ENCODE data around the gene CCDC178. TPM values are rescaled to one million over a fixed set of nuclear protein-coding genes. Genes with fewer than 3 reads are reported as not detected.

CCDC178 gene, protein sequence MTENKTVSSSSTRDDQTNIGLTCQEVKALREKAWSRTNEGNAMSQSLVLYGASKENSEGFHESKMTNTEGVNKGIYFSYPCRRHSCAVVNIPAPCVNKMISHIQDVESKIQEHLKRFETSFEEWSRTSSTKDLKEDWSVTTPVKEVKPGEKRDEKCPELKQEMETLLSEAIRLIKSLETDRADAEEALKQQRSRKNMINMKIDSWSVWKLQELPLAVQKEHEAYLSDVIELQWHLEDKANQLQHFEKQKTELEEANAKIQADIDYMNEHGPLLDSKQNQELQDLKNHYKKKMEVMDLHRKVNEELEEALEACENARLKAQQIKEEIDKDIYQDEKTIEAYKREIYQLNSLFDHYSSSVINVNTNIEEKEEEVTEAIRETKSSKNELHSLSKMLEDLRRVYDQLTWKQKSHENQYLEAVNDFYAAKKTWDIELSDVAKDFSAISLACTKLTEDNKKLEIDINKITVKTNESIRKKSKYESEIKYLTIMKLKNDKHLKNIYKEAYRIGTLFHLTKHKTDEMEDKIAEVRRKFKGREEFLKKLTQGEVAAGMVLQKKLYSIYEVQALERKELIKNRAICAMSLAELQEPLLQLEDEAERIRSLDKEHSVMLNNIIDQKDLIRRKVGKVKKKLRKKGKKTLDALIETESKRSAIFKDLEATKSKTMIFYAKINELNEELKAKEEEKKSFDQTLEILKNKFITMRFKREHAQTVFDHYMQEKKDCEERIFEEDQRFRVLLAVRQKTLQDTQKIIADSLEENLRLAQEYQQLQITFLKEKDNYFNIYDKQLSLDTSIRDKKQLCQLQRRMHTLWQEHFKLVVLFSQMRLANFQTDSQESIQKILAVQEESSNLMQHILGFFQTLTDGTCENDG
- total RNA-seq (0.80 and 1.3 TPM in 2 replicates), polyA plus RNA-seq (1.6 TPM in 2 replicates), polyA minus RNA-seq (2.4 and 2.6 TPM in 2 replicates), Bru-seq, nascent RNA (percentile 18 among the genes with signal in this experiment), BruChase-seq, experiment 1, labeled RNA remaining after a 6-hour chase (percentile 13 among the genes with signal in this experiment), BruChase-seq, experiment 2, labeled RNA remaining after a 2-hour chase (percentile 18 among the genes with signal in this experiment)
- 2.0 and 2.1 TPM in 2 replicates for polyA plus RNA-seq (2011; cell fraction: cytosol; rRNA removed)
- 0.53 TPM in 2 replicates for polyA plus RNA-seq (2011; cell fraction: nucleus; rRNA removed)
- 1.8 and 1.9 TPM in 2 replicates for polyA plus RNA-seq (2012)
- polyA minus RNA-seq (2011; cell fraction: cytosol; rRNA and poly(A)+ RNA removed), result not detected
- polyA minus RNA-seq (2011; cell fraction: nucleus; rRNA and poly(A)+ RNA removed), result 0.91 TPM in 1 of 2 replicates, not detected in the other
- long read RNA-seq, partial matches to known transcripts, result 0 of 3 reads
- long read RNA-seq, other reads (novel, unspliced or antisense), result 1 of 3 reads

DNA sequence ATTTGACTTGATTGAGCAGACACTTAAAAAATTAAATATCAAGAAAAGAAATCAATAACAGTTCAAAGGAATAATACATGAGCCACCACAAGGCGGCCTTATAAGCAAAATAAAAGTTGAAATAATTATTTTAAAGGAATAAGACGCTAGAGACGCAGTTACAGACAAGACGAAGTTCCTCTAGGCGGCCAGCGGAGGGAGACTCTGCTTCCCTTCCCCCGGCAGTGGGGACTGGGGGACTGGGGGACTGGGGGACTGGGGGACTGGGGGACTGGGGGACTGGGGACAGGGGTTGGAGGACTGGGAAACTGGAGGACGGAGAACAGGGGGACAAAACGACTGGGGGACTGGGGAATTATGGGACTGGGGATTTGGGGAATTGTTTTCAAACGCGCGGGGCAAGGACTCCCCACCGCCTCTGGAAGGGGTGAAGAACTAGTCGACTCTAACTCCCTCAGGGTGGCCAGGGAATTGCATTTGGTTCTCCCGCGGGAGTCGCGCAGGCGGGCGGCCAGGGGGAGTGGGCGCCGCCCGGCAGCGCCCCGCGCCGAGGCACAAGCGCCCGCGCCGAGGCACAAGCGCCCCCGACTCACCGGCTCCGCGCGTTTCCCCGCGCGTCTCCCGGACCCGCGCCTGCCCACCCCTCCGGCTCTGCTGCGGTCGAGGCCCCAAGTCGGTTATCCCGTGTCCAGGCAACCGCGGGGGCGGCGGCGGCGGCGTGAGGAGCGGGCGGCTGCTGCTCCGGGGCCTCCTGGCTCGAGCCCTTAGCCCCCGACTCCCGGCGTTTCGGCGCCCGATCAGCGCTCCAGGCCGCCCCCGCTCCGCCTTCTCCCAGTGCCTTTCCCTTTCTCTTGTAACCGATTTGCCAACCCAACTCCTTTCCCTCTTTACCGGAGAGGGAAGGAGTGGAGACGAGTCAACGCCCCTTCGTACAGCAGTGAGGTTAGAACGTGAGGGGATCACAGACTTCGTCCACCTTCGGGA lies at the start of gene CCDC178:
TSS of gene CCDC178 (minus strand) at position 662 of the 984 bp plus-strand sequence. CDS start 28,633 bp downstream, outside the sequence.
- peak; percentile 46 for DNase-seq (ENCODE audit: low read depth, low spot score)
- TF ChIP-seq, protein P1, sequence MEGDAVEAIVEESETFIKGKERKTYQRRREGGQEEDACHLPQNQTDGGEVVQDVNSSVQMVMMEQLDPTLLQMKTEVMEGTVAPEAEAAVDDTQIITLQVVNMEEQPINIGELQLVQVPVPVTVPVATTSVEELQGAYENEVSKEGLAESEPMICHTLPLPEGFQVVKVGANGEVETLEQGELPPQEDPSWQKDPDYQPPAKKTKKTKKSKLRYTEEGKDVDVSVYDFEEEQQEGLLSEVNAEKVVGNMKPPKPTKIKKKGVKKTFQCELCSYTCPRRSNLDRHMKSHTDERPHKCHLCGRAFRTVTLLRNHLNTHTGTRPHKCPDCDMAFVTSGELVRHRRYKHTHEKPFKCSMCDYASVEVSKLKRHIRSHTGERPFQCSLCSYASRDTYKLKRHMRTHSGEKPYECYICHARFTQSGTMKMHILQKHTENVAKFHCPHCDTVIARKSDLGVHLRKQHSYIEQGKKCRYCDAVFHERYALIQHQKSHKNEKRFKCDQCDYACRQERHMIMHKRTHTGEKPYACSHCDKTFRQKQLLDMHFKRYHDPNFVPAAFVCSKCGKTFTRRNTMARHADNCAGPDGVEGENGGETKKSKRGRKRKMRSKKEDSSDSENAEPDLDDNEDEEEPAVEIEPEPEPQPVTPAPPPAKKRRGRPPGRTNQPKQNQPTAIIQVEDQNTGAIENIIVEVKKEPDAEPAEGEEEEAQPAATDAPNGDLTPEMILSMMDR (IDR thresholded peaks at IDR 0.05; ENCODE audit: extremely low read depth in 1 of 2, insufficient read depth in 1 of 2, low read depth in 1 of 2, low read length in 2 of 2), result peak; percentile 25 to 59
- TF ChIP-seq POLR2AphosphoS5 (IDR thresholded peaks at IDR 0.05; ENCODE audit: insufficient read depth, low read depth, low read length) (no peak), EZH2 (IDR thresholded peaks at IDR 0.05; ENCODE audit: borderline replicate concordance, low read depth, low read length, severe bottlenecking) (peak; percentile 68)
- CTCF ChIA-PET, result interaction anchor here (1.3 kb wide), 1 partner anchor 321 kb away, joined by 6 read pairs; no protein-coding TSS in a partner anchor

More for the DNA sequence above, at the start of gene CCDC178:
- Histone ChIP-seq H3K4me3 (replicated peaks in 1 of 3; ENCODE audit: insufficient read depth in 1 of 3, low read depth in 1 of 3, low read length in 3 of 3) (peak within 1 kb of the TSS; percentile 37 to 56 (median 45)), H3K9me3 (replicated peaks; ENCODE audit: control insufficient read depth, insufficient read depth, low read length) (no peaks in the 10 kb centered on the region), H3K36me3 (ENCODE audit: control insufficient read depth in 2 of 2, extremely low read depth in 1 of 2, insufficient read depth in 2 of 2, low read length in 2 of 2) (no peaks in the 10 kb centered on the region), H2AFZ (ENCODE audit: low read depth, low read length) (peak within 1 kb of the TSS; percentile 84), H3K79me2 (ENCODE audit: control insufficient read depth, insufficient read depth, low read length) (no peaks in the 10 kb centered on the region), H3K4me1 (ENCODE audit: control insufficient read depth, extremely low read depth, insufficient read depth, low read length) (no peaks in the 10 kb centered on the region), H3K9ac (replicated peaks; ENCODE audit: extremely low read depth, insufficient read depth, low read length) (no peak within 1 kb of the TSS), H3K27ac (ENCODE audit: insufficient read depth, low read depth, low read length) (no peak within 1 kb of the TSS), H3K9me1 (replicated peaks; ENCODE audit: control insufficient read depth, extremely low read depth, insufficient read depth, low read length) (no peaks in the 10 kb centered on the region), H3K4me2 (ENCODE audit: insufficient read depth, low read length) (peak within 1 kb of the TSS; percentile 42), H3K27me3 (ENCODE audit: control insufficient read depth in 2 of 2, insufficient read depth in 2 of 2, low read length in 2 of 2) (peaks cover 8 to 38% of the 10 kb centered on the region in 2 experiments), H4K20me1 (replicated peaks; ENCODE audit: control insufficient read depth, extremely low read depth, insufficient read depth, low read length) (no peaks in the 10 kb centered on the region)
- no TSS peak for BruUV-seq (replicated peaks)
- no peak for FAIRE-seq
- dilution Hi-C loops (cut with MboI; ENCODE audit: extremely low pct_ligation_motif_present, low sequenced_read_pairs), result no loop called here
- POLR2A ChIA-PET, result no interaction called here
- intact Hi-C loops (cut with micrococcal nuclease), result loop anchor here (1.0 to 5.0 kb wide), 4 partner anchors 55 to 321 kb away; no protein-coding TSS in a partner anchor
